ENCODE data around the gene NMRK1. TPM values are rescaled to one million over a fixed set of nuclear protein-coding genes. Genes with fewer than 3 reads are reported as not detected.

Gene NMRK1
- total RNA-seq, 6 experiments from 2014 or later, result 19.6 to 29.9 (median 21.9) TPM

- H3K4me3 ChIP-seq, result no peak overlapping the region
- no peak overlapping the region for H3K27ac ChIP-seq
- 79% methylated on average over 4 of the region's 4 CpGs for WGBS (ENCODE audit: insufficient coverage, low coverage, low lambda C conversion rate, missing lambda C conversion rate)
- no peaks in the 10 kb centered on the region for H3K27me3 ChIP-seq
- peaks cover 0 to 49% (median 9%) of the 10 kb centered on the region in 4 donors for H3K4me1 ChIP-seq
- intact Hi-C loops (cut with DNase I), result no loop called here
- ATAC-seq (no peak), DNase-seq (no peak)
- H3K36me3 ChIP-seq, result no peaks in the 10 kb centered on the region
- H3K9me3 ChIP-seq, result no peaks in the 10 kb centered on the region
- no peak for TF ChIP-seq CTCF (IDR thresholded peaks at IDR 0.05)
- TF ChIP-seq POLR2A (IDR thresholded peaks at IDR 0.05), result no peak
These were observed 2.6 kb upstream of the NMRK1 start for GRCh38 chr9:75090579-75090978.

- DNase-seq (no peak), ATAC-seq (no peak)
- Histone ChIP-seq H3K36me3 (no peaks in the 10 kb centered on the region), H3K9me3 (no peaks in the 10 kb centered on the region), H3K4me3 (peak overlapping the region; percentile 87 to 94 (median 94)), H3K4me1 (peaks cover 0 to 55% (median 11%) of the 10 kb centered on the region in 4 donors), H3K27ac (peak overlapping the region; percentile 88 to 98 (median 97)), H3K27me3 (no peaks in the 10 kb centered on the region)
- 18% methylated on average over 11 of the region's 11 CpGs for WGBS (ENCODE audit: insufficient coverage, low coverage, low lambda C conversion rate, missing lambda C conversion rate)
- TF ChIP-seq POLR2A (IDR thresholded peaks at IDR 0.05), result no peak
- no peak for TF ChIP-seq CTCF (IDR thresholded peaks at IDR 0.05)
- intact Hi-C loops (cut with DNase I), result no loop called here
These were observed 1.4 kb upstream of the NMRK1 start for GRCh38 chr9:75089373-75089766.

GRCh38 chr9:75088646-75089372, 854 bp upstream of the NMRK1 start:
- TF ChIP-seq POLR2A (IDR thresholded peaks at IDR 0.05) (peak; percentile 27), CTCF (IDR thresholded peaks at IDR 0.05) (peak in 2 of 4 donors; percentile 12)
- Histone ChIP-seq H3K27ac (peak overlapping the region; percentile 88 to 98 (median 97)), H3K36me3 (no peaks in the 10 kb centered on the region), H3K9me3 (no peaks in the 10 kb centered on the region), H3K4me1 (peaks cover 0 to 57% (median 15%) of the 10 kb centered on the region in 4 donors), H3K4me3 (peak overlapping the region; percentile 87 to 94 (median 94)), H3K27me3 (no peaks in the 10 kb centered on the region)
- intact Hi-C loops (cut with DNase I), result no loop called here
- under 1% methylated on average over 30 of the region's 43 CpGs for WGBS (ENCODE audit: insufficient coverage, low coverage, low lambda C conversion rate, missing lambda C conversion rate)
- peak; percentile 74 to 80 (median 80) for DNase-seq
- peak; percentile 20 to 41 (median 22) for ATAC-seq

- ATAC-seq (peak in 2 of 4 donors; percentile 10 to 43), DNase-seq (peak in 1 of 3 donors; percentile 56)
- Histone ChIP-seq H3K27ac (peak overlapping the region; percentile 90 to 98 (median 97)), H3K4me3 (peak overlapping the region; percentile 87 to 94 (median 94)), H3K36me3 (peaks cover 0 to 3% (median 0%) of the 10 kb centered on the region in 4 donors), H3K9me3 (no peaks in the 10 kb centered on the region), H3K27me3 (no peaks in the 10 kb centered on the region), H3K4me1 (peaks cover 0 to 48% (median 15%) of the 10 kb centered on the region in 4 donors)
- intact Hi-C loops (cut with DNase I), result no loop called here
- under 1% methylated on average over 20 of the region's 20 CpGs for WGBS (ENCODE audit: insufficient coverage, low coverage, low lambda C conversion rate, missing lambda C conversion rate)
- TF ChIP-seq CTCF (IDR thresholded peaks at IDR 0.05), result no peak
- TF ChIP-seq POLR2A (IDR thresholded peaks at IDR 0.05), result no peak
These were observed 599 bp downstream of the NMRK1 start for GRCh38 chr9:75087289-75087823.
